HG03575 (cell line): Measurements from ENCODE around the gene EXD3.

Experiments
- ATAC-seq: cut with Tn5 transposase; IDR thresholded peaks from one replicate; pipeline ENCODE4 v1.9.1; 2021; ENCODE audit not compliant: unreplicated experiment, insufficient number of reproducible peaks, low FRiP score; ENCODE audit errors: extremely low read depth

Gene EXD3

DNA sequence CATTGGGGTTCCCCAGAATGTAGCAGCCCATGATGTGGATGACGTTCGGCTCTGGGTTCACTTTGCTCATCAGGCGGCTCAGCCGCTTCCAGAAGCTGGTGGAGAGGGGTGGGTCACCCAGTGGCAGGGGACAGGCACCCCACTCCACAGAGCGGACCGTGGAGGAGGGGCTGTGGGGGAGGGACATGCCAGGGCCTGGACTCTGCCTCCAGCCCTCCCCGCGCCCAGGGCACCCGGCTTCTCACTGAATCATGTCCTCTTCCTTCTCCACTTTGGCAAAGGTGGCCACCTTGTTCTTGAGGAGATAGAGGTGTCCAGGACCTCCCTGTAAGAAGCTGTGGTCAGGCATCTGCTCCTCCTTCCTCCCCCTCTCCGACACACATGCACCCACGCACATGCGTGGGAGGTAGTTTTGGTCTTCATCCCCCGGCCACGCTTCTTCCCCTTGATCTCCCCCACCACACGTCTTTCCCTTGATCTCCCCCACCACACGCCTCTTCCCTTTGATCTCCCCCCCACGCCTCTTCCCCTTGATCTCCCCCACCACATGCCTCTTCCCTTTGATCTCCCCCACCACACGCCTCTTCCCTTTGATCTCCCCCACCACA is 27.1 kb upstream of the EXD3 start:
- no peak for ATAC-seq

DNA sequence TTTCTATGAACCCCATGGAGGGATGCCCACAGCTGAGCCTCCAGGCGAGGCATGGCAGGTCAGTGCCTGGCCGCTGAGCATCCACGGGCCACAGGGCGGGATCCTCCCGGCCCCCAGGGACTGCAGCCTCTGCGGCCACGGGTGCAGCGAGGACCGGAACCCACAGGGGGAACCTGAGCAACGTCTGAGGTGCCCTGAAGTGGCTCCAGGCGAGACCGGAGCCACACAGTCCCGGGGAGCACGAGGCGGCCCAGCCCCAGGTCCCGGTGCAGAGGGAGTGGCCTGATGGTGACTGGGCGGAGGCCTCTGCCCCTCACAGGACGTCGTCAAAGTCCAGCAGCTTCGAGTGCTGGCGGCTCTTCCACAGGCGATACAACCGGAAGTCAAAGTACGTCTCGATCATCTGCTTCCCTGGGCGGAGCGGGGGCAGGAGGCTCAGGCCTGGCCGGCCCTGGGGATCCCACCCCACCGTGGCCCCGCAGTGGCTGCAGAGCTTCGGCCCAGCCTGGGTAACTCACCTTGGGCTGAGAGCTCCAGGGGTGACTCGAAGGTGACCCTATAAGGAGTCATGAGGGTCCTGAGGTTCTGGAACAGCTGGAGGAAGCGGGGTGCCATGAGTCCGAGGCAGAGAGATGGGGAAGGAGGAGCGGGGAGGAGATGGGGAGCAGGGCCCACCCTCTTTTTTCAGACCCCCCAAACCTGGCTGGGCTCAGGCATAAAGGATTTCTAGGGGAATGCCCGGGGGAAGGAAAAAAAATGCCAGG is 26.3 kb upstream of the EXD3 start:
- no peak for ATAC-seq

- ATAC-seq: no peak
These were observed 25.6 kb upstream of the EXD3 start for GRCh38 chr9:137448602-137448962.

- ATAC-seq: no peak
These were observed 25.0 kb upstream of the EXD3 start for GRCh38 chr9:137447722-137448601.

GRCh38 chr9:137446851-137447471 is 24.0 kb upstream of the EXD3 start:
- ATAC-seq: no peak

DNA sequence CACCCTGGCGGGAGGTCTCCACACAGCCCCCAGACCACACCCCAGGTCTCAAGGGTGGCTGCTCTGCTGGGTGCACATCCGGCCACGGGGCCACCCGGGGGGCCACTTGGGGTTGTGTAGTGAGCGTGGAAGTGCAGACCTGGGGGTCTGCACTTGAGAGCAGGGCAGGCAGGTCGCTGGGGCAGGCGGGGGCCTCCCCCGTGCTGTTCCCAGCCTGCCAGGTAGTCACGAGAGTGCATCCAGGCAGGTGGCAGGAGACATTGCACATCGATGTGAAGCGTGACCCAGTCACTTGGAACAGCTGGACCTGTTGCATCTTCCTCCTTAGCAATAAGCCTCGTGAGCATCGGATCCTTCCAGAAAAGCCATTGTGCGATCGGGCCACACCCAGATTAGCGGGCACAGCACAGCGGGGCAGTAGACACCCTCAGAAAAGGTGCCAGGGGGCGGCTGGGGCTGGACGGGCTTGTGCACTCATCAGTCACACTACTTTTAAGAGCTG is 23.0 kb upstream of the EXD3 start:
- ATAC-seq: no peak

DNA sequence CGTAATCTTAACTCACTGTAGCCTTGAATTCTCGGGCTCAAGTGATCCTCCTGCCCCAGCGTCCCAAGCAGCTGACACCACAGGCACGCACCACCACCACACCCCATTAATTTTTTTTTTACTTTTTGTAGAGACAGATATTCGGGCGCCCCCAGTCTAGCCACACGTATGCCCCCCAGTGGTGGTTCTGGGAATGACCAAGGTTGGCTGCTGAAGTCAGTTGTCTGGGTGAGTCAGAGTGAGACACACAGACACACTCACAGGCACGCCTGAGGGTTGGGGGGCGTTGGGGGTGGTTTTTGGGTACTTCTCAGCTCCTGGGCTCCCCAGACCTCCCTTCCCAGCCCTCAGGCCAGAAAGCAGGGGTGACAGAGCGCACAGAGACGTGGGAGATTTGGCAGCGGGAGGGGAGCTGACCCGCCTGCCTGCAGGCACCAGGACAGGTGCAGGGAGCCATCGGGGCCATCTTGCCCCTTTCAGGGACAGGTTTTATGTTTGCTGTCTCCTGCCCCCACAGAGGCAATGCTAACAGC is 22.4 kb upstream of the EXD3 start:
- no peak for ATAC-seq

DNA sequence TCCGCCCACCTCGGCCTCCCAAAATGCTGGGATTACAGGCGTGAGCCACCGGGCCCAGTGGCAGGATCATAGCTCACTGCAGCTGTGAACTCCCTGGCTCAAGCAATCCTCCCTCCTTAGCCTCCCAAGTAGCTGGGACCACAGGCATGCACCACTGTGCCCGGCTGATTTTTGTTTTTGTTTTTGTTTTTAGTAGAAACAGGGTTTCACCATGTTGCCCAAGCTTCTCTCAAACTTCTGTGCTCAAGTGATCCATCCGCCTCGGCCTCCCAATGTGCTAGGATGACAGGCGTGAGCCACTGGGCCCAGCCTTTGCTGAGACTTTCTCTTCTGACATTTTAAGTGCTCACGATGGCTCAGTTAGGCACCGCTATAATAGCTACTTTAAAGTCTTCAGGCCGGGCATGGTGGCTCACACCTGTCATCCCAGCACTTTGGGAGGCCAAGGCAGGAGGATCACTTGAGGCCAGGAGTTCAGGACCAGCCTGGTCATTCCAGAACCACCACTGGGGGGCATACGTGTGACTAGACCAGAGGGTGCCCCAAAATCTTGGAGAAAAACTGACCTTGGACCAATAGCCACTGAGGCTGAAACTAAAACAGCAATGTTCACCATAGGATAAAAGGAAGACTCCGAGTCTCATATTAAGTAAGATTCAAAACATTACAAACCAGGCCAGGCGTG is 21.3 kb upstream of the EXD3 start:
- no peak for ATAC-seq

DNA sequence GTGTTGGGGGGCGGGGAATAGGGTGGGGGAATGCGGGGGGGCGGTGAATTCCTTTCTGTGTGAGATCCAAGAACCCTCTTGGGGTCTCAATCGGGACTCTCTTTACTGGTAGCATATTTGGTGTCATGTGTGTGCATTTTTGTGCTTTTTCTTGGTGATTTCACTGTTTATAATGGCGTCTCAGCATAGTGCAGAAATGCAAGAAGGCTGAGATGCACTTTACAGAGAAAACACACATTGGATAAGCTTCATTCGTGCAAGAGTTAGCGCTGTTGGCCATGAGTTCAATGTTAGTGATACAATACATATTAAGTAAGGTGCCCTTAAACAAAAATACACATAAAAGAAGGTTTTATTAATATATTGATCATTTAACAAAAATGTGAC is 19.0 kb upstream of the EXD3 start:
- no peak for ATAC-seq

DNA sequence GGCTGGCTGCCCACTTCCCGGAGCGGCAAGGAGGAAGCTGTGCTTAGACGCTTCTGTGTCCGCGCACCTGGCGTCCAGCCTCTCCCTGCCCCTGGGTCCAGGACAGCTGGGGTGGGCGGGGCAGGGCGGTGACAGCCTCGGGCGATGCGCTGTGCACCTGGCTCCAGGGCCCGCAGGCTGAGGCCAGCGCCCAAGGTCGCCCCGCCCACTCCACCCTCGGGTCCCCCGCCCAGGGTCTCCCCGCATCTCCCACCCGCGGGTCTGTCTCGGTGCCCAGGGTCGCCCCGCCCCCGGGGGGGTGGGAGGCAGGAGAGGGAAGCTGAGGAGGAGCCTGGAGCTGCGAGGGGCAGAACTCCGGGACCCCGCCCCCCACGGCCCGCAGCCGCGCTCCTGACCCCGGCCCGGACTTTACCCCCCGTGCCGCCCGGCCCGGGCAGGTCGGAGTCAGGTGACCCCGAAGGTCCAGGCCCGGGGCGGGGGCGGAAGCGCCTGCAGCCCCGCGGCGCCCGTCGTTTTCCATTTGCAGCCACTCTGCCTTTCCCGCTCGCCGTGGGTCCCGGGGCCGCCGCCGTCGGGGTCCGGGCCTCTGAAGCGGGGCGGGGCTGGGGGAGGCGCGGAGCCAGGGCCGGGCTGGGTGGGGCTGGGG is 18.4 kb upstream of the EXD3 start, which contains the start of gene ENTPD8:
ENTPD8 (minus strand) TSS at position 69 of the 646 bp plus-strand sequence. CDS start 3,072 bp downstream, outside the sequence.
- ATAC-seq: no peak

DNA sequence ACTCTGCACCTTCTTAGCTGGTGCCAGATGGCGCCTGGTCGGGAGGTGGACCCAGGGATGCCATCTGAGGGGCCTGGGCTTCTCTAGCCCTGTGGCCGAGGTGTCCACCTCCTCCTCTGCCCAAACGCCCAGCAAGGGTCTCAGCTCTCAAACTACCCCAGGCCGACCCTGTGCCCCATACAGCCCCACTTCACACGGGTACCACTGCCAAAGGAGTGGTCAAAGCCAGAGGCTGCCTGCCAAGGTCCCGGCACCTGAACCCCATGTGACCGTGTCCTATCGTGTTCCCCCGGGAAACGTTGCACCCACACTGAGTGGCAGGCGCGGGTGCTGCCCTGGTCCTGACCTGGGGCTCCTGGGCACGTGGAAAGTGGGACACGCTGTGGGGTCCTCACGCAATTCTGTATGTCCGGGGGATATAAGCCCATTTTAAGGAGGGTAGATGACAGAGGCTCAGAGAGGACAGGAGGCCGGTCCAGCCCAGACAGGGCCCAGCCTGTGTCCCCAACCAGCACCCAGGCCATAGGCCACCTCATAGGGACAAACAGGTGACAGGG is 16.3 kb upstream of the EXD3 start:
- no peak for ATAC-seq

DNA sequence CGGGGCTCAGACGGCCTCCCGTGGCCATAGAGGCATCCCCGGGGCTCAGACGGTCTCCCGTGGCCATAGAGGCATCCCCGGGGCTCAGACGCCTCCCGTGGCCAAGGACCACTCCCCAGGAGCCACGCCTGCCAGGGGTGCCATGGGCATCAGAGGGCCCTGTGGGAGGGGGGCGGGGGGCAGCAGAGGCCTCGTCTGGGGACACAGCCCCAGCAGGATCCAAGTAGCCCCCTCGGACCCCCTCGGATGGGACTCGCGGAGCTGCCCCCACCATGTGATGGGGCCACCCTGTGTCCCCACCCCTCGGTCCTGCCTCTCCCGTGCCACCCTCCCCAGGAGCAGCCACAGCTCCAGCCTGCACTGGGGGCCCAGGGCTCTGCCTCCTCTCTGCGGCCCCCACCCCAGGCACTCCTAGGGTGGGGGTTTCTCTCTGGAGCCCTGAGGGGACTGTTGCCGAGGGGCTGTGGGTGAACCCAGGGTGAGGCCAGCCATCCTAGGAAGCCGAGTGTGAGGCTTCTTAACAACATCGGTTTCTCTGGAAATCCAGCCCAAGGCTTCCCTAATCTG is 15.7 kb upstream of the EXD3 start:
- ATAC-seq: no peak

- no peak for ATAC-seq
These were observed 15.0 kb upstream of the EXD3 start for GRCh38 chr9:137437691-137438590.

- no peak for ATAC-seq
These were observed 14.0 kb upstream of the EXD3 start for GRCh38 chr9:137436761-137437600.

GRCh38 chr9:137435980-137436760 is 13.2 kb upstream of the EXD3 start:
- no peak for ATAC-seq
